NCI-H748 (cell line): ENCODE results near the gene MAP2K5.
A peak's percentile ranks its signal among the peaks of the same experiment; 100 is the strongest.

Source experiments
- DNase-seq: peaks from one replicate; lab custom pipeline; 2025; ENCODE audit not compliant: unreplicated experiment; lab: John Stamatoyannopoulos, UW

Gene MAP2K5

GRCh38 chr15:67832897-67833709, 290.6 kb downstream of the MAP2K5 start:
- DNase-seq, result no peak

- peak; percentile 72 for DNase-seq
These were observed 291.4 kb downstream of the MAP2K5 start for GRCh38 chr15:67833710-67834511.

- DNase-seq, result peak; percentile 40
These were observed 292.2 kb downstream of the MAP2K5 start for GRCh38 chr15:67834581-67835296.

- peak; percentile 32 for DNase-seq
These were observed 293.0 kb downstream of the MAP2K5 start for GRCh38 chr15:67835297-67836133.

- peak; percentile 42 for DNase-seq
These were observed 293.6 kb downstream of the MAP2K5 start for GRCh38 chr15:67836134-67836455.

- peak; percentile 35 for DNase-seq
These were observed 294.0 kb downstream of the MAP2K5 start for GRCh38 chr15:67836477-67836876.

GRCh38 chr15:67836955-67837354, 294.5 kb downstream of the MAP2K5 start:
- no peak for DNase-seq

- peak; percentile 72 for DNase-seq
These were observed 296.4 kb downstream of the MAP2K5 start for GRCh38 chr15:67838789-67839332.

GRCh38 chr15:67839499-67839928, 297.0 kb downstream of the MAP2K5 start:
- peak; percentile 62 for DNase-seq

GRCh38 chr15:67839929-67840748, 297.6 kb downstream of the MAP2K5 start, which contains the start of gene RNU6-1:
Gene RNU6-1, minus strand, starts transcription at chr15:67840045.
- peak; percentile 91 for DNase-seq

- peak; percentile 59 for DNase-seq
These were observed 298.4 kb downstream of the MAP2K5 start for GRCh38 chr15:67840749-67841512.

GRCh38 chr15:67841513-67841762, 298.9 kb downstream of the MAP2K5 start:
- DNase-seq, result no peak

GRCh38 chr15:67843092-67843501, 300.6 kb downstream of the MAP2K5 start:
- no peak for DNase-seq

- DNase-seq, result no peak
These were observed 301.3 kb downstream of the MAP2K5 start for GRCh38 chr15:67843571-67844387.

- no peak for DNase-seq
These were observed 303.5 kb downstream of the MAP2K5 start for GRCh38 chr15:67845974-67846373.

- DNase-seq, result no peak
These were observed 307.0 kb downstream of the MAP2K5 start for GRCh38 chr15:67849538-67849937.

GRCh38 chr15:67850336-67850735, 307.8 kb downstream of the MAP2K5 start:
- DNase-seq, result no peak

GRCh38 chr15:67850994-67851571, 308.6 kb downstream of the MAP2K5 start:
- no peak for DNase-seq
